GM19467 (cell line): ENCODE measurements around the gene POC5.

Experiments used
- ATAC-seq: cut with Tn5 transposase; IDR thresholded peaks from one replicate; pipeline ENCODE4 v1.9.1; 2021; ENCODE audit warnings: mild to moderate bottlenecking, moderate library complexity; ENCODE audit not compliant: unreplicated experiment

POC5 gene

GRCh38 chr5:75660678-75661465 is 56.4 kb downstream of the POC5 start:
- ATAC-seq = no peak

- no peak for ATAC-seq
Observed at GRCh38 chr5:75659791-75660450, 57.3 kb downstream of the POC5 start.

- no peak for ATAC-seq
Observed at GRCh38 chr5:75656311-75657003, 60.8 kb downstream of the POC5 start.

- no peak for ATAC-seq
Observed at GRCh38 chr5:75654693-75655295, 62.4 kb downstream of the POC5 start.

- ATAC-seq = no peak
Observed at GRCh38 chr5:75653521-75653920, 63.7 kb downstream of the POC5 start.

GRCh38 chr5:75651575-75652238 is 65.5 kb downstream of the POC5 start:
- no peak for ATAC-seq

- ATAC-seq = no peak
Observed at GRCh38 chr5:75648712-75649111, 68.5 kb downstream of the POC5 start.

GRCh38 chr5:75640826-75641225 is 76.4 kb downstream of the POC5 start:
- ATAC-seq = no peak

- ATAC-seq = no peak
Observed at GRCh38 chr5:75640395-75640794, 76.8 kb downstream of the POC5 start.

- ATAC-seq = no peak
Observed at GRCh38 chr5:75639535-75640311, 77.5 kb downstream of the POC5 start.

- ATAC-seq = no peak
Observed at GRCh38 chr5:75637949-75638348, 79.3 kb downstream of the POC5 start.

- no peak for ATAC-seq
Observed at GRCh38 chr5:75632321-75632720, 84.9 kb downstream of the POC5 start.

- no peak for ATAC-seq
Observed at GRCh38 chr5:75630875-75631274, 86.4 kb downstream of the POC5 start.

GRCh38 chr5:75627801-75628200 is 89.4 kb downstream of the POC5 start:
- ATAC-seq = no peak

GRCh38 chr5:75626959-75627358 is 90.3 kb downstream of the POC5 start:
- no peak for ATAC-seq
